WTC11 (cell line): Measurements from ENCODE around the gene ZNF213. TPM values are rescaled to one million over a fixed set of nuclear protein-coding genes. Genes with fewer than 3 reads are reported as not detected.
A peak's percentile ranks its signal among the peaks of the same experiment; 100 is the strongest.

ENCODE experiments used
- ATF2 ChIP-seq: sonication (generic); formaldehyde crosslinking; IDR thresholded peaks from 2 replicates; pipeline ENCODE4 v1.8.1; 2022; ENCODE audit warnings: low read depth, missing genetic modification reagents, borderline replicate concordance
- EMX1 ChIP-seq: fragments of 250-450 bp; sonication (Bioruptor Pico); IDR thresholded peaks from 2 replicates; pipeline ENCODE4 v1.8.0; 2021; ENCODE audit warnings: mild to moderate bottlenecking
- FOXJ3 ChIP-seq: sonication (generic); formaldehyde crosslinking; IDR thresholded peaks from 2 replicates; pipeline ENCODE4 v1.9.0; 2021; ENCODE audit warnings: missing genetic modification reagents, mild to moderate bottlenecking, borderline replicate concordance
- FOXK1 ChIP-seq: sonication (generic); formaldehyde crosslinking; IDR thresholded peaks from 2 replicates; pipeline ENCODE4 v1.8.0; 2022; ENCODE audit warnings: mild to moderate bottlenecking, moderate library complexity, missing genetic modification reagents
- NFATC4 ChIP-seq: fragments of 250-450 bp; sonication (Bioruptor Pico); IDR thresholded peaks from 2 replicates; pipeline ENCODE4 v1.9.0; 2021; ENCODE audit warnings: mild to moderate bottlenecking
- OVOL2 ChIP-seq: fragments of 250-450 bp; sonication (Bioruptor Pico); IDR thresholded peaks from 2 replicates; pipeline ENCODE4 v1.9.0; 2021; ENCODE audit warnings: mild to moderate bottlenecking, borderline replicate concordance
- SMAD4 ChIP-seq: sonication (generic); formaldehyde crosslinking; IDR thresholded peaks from 2 replicates; pipeline ENCODE4 v1.8.0; 2022; ENCODE audit warnings: mild to moderate bottlenecking, missing genetic modification reagents
- TEAD4 ChIP-seq: sonication (generic); formaldehyde crosslinking; IDR thresholded peaks from 2 replicates; pipeline ENCODE4 v1.8.0; 2022; ENCODE audit warnings: mild to moderate bottlenecking, missing genetic modification reagents
- ZNF138 ChIP-seq: sonication (generic); formaldehyde crosslinking; conservative IDR thresholded peaks from 2 replicates; pipeline ENCODE4 v1.8.1; 2022; ENCODE audit warnings: mild to moderate bottlenecking, moderate library complexity, missing genetic modification reagents
- ZNF219 ChIP-seq: sonication (generic); formaldehyde crosslinking; IDR thresholded peaks from 2 replicates; pipeline ENCODE4 v1.8.0; 2023; ENCODE audit warnings: missing genetic modification reagents, mild to moderate bottlenecking, borderline replicate concordance
- ZNF281 ChIP-seq: sonication (generic); formaldehyde crosslinking; IDR thresholded peaks from 2 replicates; pipeline ENCODE4 v1.8.0; 2023; ENCODE audit warnings: mild to moderate bottlenecking, missing genetic modification reagents
- ZNF425 ChIP-seq: fragments of 250-450 bp; sonication (Bioruptor Pico); conservative IDR thresholded peaks from 2 replicates; pipeline ENCODE4 v1.9.0; 2021; ENCODE audit warnings: mild to moderate bottlenecking
- total RNA-seq: library from RNA; stranded (reverse); gene quantifications from 3 replicates; pipeline ENCODE4 v1.2.3, GENCODE V29; 2021
- TF ChIP-seq, protein P1 (sequence below): sonication (generic); formaldehyde crosslinking; conservative IDR thresholded peaks from 2 replicates; pipeline ENCODE4 v1.8.1; 2022; ENCODE audit warnings: mild to moderate bottlenecking, missing genetic modification reagents
- TF ChIP-seq, protein P2 (sequence below): sonication (generic); formaldehyde crosslinking; IDR thresholded peaks from 2 replicates; pipeline ENCODE4 v1.8.1; 2022; ENCODE audit warnings: mild to moderate bottlenecking, missing genetic modification reagents, moderate library complexity, borderline replicate concordance
- TF ChIP-seq, protein P3 (sequence below): fragments of 250-450 bp; sonication (Bioruptor Pico); IDR thresholded peaks from 2 replicates; pipeline ENCODE4 v1.8.0; 2021; ENCODE audit warnings: mild to moderate bottlenecking
- TF ChIP-seq, protein P4 (sequence below): fragments of 250-450 bp; sonication (Bioruptor Pico); IDR thresholded peaks from 2 replicates; pipeline ENCODE4 v1.9.0; 2021; ENCODE audit warnings: mild to moderate bottlenecking

ZNF213 gene
- total RNA-seq, 1 experiment from 2014 or later = 11.6 TPM

GRCh38 chr16:3099395-3099731, 35.5 kb upstream of the ZNF213 start (continued):
- TF ChIP-seq ZNF219 (CRISPR knock-in tag) = no peak
- TF ChIP-seq, protein P1, sequence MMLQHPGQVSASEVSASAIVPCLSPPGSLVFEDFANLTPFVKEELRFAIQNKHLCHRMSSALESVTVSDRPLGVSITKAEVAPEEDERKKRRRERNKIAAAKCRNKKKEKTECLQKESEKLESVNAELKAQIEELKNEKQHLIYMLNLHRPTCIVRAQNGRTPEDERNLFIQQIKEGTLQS (CRISPR knock-in tag) = no peak
- no peak for TF ChIP-seq EMX1 (CRISPR knock-in tag)
- TF ChIP-seq, protein P2, sequence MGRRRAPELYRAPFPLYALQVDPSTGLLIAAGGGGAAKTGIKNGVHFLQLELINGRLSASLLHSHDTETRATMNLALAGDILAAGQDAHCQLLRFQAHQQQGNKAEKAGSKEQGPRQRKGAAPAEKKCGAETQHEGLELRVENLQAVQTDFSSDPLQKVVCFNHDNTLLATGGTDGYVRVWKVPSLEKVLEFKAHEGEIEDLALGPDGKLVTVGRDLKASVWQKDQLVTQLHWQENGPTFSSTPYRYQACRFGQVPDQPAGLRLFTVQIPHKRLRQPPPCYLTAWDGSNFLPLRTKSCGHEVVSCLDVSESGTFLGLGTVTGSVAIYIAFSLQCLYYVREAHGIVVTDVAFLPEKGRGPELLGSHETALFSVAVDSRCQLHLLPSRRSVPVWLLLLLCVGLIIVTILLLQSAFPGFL (CRISPR knock-in tag) = no peak
- TF ChIP-seq OVOL2 (CRISPR knock-in tag) = no peak
- no peak for TF ChIP-seq ATF2 (CRISPR knock-in tag)
- no peak for TF ChIP-seq ZNF281 (CRISPR knock-in tag)
- TF ChIP-seq SMAD4 (CRISPR knock-in tag) = no peak
- TF ChIP-seq TEAD4 (CRISPR knock-in tag) = no peak
- TF ChIP-seq NFATC4 (CRISPR knock-in tag) = no peak
- TF ChIP-seq, protein P3, sequence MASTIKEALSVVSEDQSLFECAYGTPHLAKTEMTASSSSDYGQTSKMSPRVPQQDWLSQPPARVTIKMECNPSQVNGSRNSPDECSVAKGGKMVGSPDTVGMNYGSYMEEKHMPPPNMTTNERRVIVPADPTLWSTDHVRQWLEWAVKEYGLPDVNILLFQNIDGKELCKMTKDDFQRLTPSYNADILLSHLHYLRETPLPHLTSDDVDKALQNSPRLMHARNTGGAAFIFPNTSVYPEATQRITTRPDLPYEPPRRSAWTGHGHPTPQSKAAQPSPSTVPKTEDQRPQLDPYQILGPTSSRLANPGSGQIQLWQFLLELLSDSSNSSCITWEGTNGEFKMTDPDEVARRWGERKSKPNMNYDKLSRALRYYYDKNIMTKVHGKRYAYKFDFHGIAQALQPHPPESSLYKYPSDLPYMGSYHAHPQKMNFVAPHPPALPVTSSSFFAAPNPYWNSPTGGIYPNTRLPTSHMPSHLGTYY (CRISPR knock-in tag) = peak; percentile 63; the same call in 1 of the 2 replicates
- TF ChIP-seq, protein P4, sequence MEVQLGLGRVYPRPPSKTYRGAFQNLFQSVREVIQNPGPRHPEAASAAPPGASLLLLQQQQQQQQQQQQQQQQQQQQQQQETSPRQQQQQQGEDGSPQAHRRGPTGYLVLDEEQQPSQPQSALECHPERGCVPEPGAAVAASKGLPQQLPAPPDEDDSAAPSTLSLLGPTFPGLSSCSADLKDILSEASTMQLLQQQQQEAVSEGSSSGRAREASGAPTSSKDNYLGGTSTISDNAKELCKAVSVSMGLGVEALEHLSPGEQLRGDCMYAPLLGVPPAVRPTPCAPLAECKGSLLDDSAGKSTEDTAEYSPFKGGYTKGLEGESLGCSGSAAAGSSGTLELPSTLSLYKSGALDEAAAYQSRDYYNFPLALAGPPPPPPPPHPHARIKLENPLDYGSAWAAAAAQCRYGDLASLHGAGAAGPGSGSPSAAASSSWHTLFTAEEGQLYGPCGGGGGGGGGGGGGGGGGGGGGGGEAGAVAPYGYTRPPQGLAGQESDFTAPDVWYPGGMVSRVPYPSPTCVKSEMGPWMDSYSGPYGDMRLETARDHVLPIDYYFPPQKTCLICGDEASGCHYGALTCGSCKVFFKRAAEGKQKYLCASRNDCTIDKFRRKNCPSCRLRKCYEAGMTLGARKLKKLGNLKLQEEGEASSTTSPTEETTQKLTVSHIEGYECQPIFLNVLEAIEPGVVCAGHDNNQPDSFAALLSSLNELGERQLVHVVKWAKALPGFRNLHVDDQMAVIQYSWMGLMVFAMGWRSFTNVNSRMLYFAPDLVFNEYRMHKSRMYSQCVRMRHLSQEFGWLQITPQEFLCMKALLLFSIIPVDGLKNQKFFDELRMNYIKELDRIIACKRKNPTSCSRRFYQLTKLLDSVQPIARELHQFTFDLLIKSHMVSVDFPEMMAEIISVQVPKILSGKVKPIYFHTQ (CRISPR knock-in tag) = no peak
- TF ChIP-seq FOXJ3 = 0 out of 2 replicates have a peak, but pooled peaks have one; percentile 6
- no peak for TF ChIP-seq ZNF138 (CRISPR knock-in tag)
- no peak for TF ChIP-seq ZNF425 (CRISPR knock-in tag)
- no peak for TF ChIP-seq FOXK1
